GM21737 (cell line): ENCODE data around the gene RPS24.
"Not testable (repeated sequence)": the region's sequence is repeated elsewhere in the genome, so short reads cannot be mapped to it uniquely, and the experiment has no call there.

ENCODE experiments used
- ATAC-seq: cut with Tn5 transposase; IDR thresholded peaks from one replicate; pipeline ENCODE4 v1.9.1; 2021; ENCODE audit warnings: mild to moderate bottlenecking, moderate library complexity; ENCODE audit not compliant: unreplicated experiment

The RPS24 gene

GRCh38 chr10:78047314-78047891, 13.7 kb downstream of the RPS24 start:
- ATAC-seq: peak; percentile 57

GRCh38 chr10:78049851-78050250, 16.2 kb downstream of the RPS24 start:
- ATAC-seq: no peak

GRCh38 chr10:78053211-78053868, 19.7 kb downstream of the RPS24 start:
- no peak for ATAC-seq

- no peak for ATAC-seq
These were observed 24.9 kb downstream of the RPS24 start for GRCh38 chr10:78058562-78058961.

GRCh38 chr10:78059906-78060702, 26.4 kb downstream of the RPS24 start:
- no peak for ATAC-seq

- no peak for ATAC-seq
These were observed 28.6 kb downstream of the RPS24 start for GRCh38 chr10:78062296-78062695.

GRCh38 chr10:78063236-78063635, 29.6 kb downstream of the RPS24 start:
- ATAC-seq: no peak

GRCh38 chr10:78064919-78065318, 31.3 kb downstream of the RPS24 start:
- not testable (repeated sequence) for ATAC-seq

- ATAC-seq: no peak
These were observed 31.9 kb downstream of the RPS24 start for GRCh38 chr10:78065611-78066010.

GRCh38 chr10:78066012-78066411, 32.3 kb downstream of the RPS24 start:
- no peak for ATAC-seq

- no peak for ATAC-seq
These were observed 33.2 kb downstream of the RPS24 start for GRCh38 chr10:78066728-78067430.

- ATAC-seq: no peak
These were observed 35.5 kb downstream of the RPS24 start for GRCh38 chr10:78069151-78069550.

GRCh38 chr10:78070064-78070463, 36.4 kb downstream of the RPS24 start:
- ATAC-seq: not testable (repeated sequence)

GRCh38 chr10:78070726-78071125, 37.1 kb downstream of the RPS24 start:
- ATAC-seq: no peak

GRCh38 chr10:78071140-78071856, 37.6 kb downstream of the RPS24 start:
- no peak for ATAC-seq

GRCh38 chr10:78071857-78072179, 38.2 kb downstream of the RPS24 start:
- no peak for ATAC-seq

GRCh38 chr10:78072504-78072903, 38.8 kb downstream of the RPS24 start:
- ATAC-seq: no peak

- not testable (repeated sequence) for ATAC-seq
These were observed 42.1 kb downstream of the RPS24 start for GRCh38 chr10:78075806-78076205.

GRCh38 chr10:78078539-78079330, 45.1 kb downstream of the RPS24 start:
- ATAC-seq: no peak

- no peak for ATAC-seq
These were observed 45.7 kb downstream of the RPS24 start for GRCh38 chr10:78079411-78079810.
